Left ventricle myocardium inferior (tissue), 1 donor: Measurements from ENCODE around the gene SAMM50. TPM values are rescaled to one million over a fixed set of nuclear protein-coding genes. Genes with fewer than 3 reads are reported as not detected.

ENCODE experiments used
- DNase-seq: peaks from one replicate; pipeline ENCODE4 v3.0.0-alpha.2; 2020
- H3K27ac ChIP-seq: fragments of 200-600 bp; replicated peaks from 2 replicates; pipeline ENCODE4 v1.8.0; 2021
- H3K27me3 ChIP-seq: fragments of 200-600 bp; 2 replicates; pipeline ENCODE4 v1.8.0; 2021; ENCODE audit warnings: low read depth
- H3K36me3 ChIP-seq: fragments of 200-600 bp; 2 replicates; pipeline ENCODE4 v1.8.0; 2021
- H3K4me1 ChIP-seq: fragments of 200-600 bp; 2 replicates; pipeline ENCODE4 v1.8.0; 2021
- H3K4me3 ChIP-seq: fragments of 200-600 bp; 2 replicates; pipeline ENCODE4 v1.8.0; 2021; ENCODE audit warnings: mild to moderate bottlenecking, moderate library complexity
- H3K9me3 ChIP-seq: fragments of 200-600 bp; replicated peaks from 2 replicates; pipeline ENCODE4 v1.8.0; 2021
- CTCF ChIP-seq: fragments of 200-600 bp; IDR thresholded peaks from 2 replicates; pipeline ENCODE4 v1.8.0; 2021; ENCODE audit warnings: antibody characterized with exemption, mild to moderate bottlenecking, borderline replicate concordance
- intact Hi-C: fragments of 100-400 bp; cut with micrococcal nuclease; formaldehyde crosslinking; loops from one replicate; pipeline ENCODE4 v1.11.0; 2022
- total RNA-seq: library from RNA; stranded (reverse); fragmentation: NEBNext Ultra II Directional; extraction: Animal tissue kit (Norgen Biotek cat#: 25700); gene quantifications from one replicate; pipeline ENCODE4 v1.2.1, GENCODE V29; 2021
- donor health status: DM: no; HTN: yes; CAD: no; lungs with severe emphysema.

Gene SAMM50
- total RNA-seq, 1 donor from 2014 or later = 72.0 TPM

DNA sequence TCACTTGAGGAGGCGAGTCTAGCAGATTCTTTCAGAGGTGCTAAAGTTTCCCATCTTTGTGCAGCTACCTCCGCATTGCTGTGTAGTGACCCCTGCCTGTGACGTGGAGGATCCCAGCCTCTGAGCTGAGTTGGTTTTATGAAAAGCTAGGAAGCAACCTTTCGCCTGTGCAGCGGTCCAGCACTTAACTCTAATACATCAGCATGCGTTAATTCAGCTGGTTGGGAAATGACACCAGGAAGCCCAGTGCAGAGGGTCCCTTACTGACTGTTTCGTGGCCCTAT lies 8.9 kb upstream of the SAMM50 start:
- H3K27me3 ChIP-seq = peaks cover 32% of the 10 kb centered on the region
- H3K4me1 ChIP-seq = no peaks in the 10 kb centered on the region
- TF ChIP-seq CTCF = no peak
- no peaks in the 10 kb centered on the region for H3K36me3 ChIP-seq
- peaks cover 10% of the 10 kb centered on the region for H3K9me3 ChIP-seq
- intact Hi-C loops = loop anchor here (10.0 kb wide), 1 partner anchor 62 kb away; no protein-coding TSS in a partner anchor
- DNase-seq = no peak
- H3K27ac ChIP-seq = no peak overlapping the region
- no peak overlapping the region for H3K4me3 ChIP-seq

DNA sequence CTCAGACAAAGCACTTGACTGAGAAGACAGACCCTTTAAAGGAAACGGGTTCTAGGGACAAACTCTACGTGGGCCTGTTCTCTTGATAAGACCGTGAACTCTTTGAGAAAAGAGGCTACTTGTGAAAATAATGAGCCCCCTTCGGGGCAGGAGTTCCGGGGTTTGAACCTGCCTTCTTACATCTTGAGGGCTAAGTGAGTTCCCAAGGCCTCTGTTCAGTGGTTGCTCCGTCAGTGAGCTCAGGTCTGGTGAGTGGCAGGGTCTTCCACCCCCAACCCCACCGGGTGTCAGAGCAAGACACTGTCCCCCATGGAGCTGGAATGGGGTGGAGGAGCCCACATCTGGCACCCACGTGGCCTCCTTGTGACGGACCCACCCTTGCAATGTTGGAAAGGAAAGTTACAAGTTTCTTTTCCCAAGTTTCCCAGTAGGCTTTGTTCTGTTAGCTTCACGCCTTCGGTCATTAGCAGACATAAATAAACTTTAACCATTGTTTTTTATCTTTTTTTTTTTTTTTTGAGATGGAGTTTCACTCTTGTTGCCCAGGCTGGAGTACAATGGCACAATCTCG lies 6.3 kb upstream of the SAMM50 start:
- Histone ChIP-seq H3K27me3 (peaks cover 38% of the 10 kb centered on the region), H3K4me3 (no peak overlapping the region), H3K27ac (no peak overlapping the region), H3K36me3 (no peaks in the 10 kb centered on the region), H3K9me3 (no peaks in the 10 kb centered on the region), H3K4me1 (no peaks in the 10 kb centered on the region)
- intact Hi-C loops = loop anchor here (10.0 kb wide), 1 partner anchor 64 kb away; no protein-coding TSS in a partner anchor
- DNase-seq = no peak
- TF ChIP-seq CTCF = no peak

GRCh38 chr22:43951391-43951790 lies 3.9 kb upstream of the SAMM50 start:
- DNase-seq = no peak
- Histone ChIP-seq H3K4me3 (no peak overlapping the region), H3K27me3 (peaks cover 21% of the 10 kb centered on the region), H3K9me3 (no peaks in the 10 kb centered on the region), H3K4me1 (peaks cover 23% of the 10 kb centered on the region), H3K27ac (no peak overlapping the region), H3K36me3 (no peaks in the 10 kb centered on the region)
- intact Hi-C loops = no loop called here
- no peak for TF ChIP-seq CTCF

DNA sequence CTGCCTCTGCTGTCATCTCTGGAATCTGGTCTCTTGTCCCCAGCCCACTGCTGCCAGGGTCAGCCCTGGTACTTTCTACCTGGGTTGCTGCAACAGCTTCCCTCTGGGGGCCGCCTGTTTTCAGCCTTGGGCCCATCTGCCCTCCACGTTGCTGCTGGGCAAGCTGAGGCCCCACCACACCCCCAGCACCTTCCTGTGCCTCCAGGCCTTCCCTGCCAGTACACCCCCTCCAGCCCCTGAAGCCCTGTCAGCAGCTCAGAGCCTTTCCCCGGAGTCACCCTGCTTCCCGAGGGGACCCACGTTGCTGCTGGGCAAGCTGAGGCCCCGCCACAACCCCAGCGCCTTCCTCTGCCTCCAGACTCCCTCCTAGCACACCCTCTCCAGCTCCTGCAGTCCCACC lies 3.3 kb upstream of the SAMM50 start:
- Histone ChIP-seq H3K36me3 (no peaks in the 10 kb centered on the region), H3K9me3 (no peaks in the 10 kb centered on the region), H3K4me3 (no peak overlapping the region), H3K27me3 (peaks cover 21% of the 10 kb centered on the region), H3K4me1 (peaks cover 29% of the 10 kb centered on the region), H3K27ac (no peak overlapping the region)
- no peak for TF ChIP-seq CTCF
- DNase-seq = no peak
- intact Hi-C loops = no loop called here

GRCh38 chr22:43953988-43954785 lies 1.1 kb upstream of the SAMM50 start:
- intact Hi-C loops = no loop called here
- Histone ChIP-seq H3K36me3 (no peaks in the 10 kb centered on the region), H3K27me3 (peaks cover 21% of the 10 kb centered on the region), H3K9me3 (no peaks in the 10 kb centered on the region), H3K4me1 (peaks cover 41% of the 10 kb centered on the region), H3K4me3 (peak overlapping the region; percentile 98), H3K27ac (peak overlapping the region; percentile 96)
- no peak for DNase-seq
- no peak for TF ChIP-seq CTCF
